ENCODE measurements around the gene PDGFRB. TPM values are rescaled to one million over a fixed set of nuclear protein-coding genes. Genes with fewer than 3 reads are reported as not detected.

PDGFRB gene
- total and polyA plus RNA-seq, 9 of the 15 experiments (the other 6 are each of a cell fraction or from before 2014, with no cell fraction given) = 0.01 to 1.5 (median 0.09) TPM; not detected in 3

GRCh38 chr5:150196514-150196913 lies 40.9 kb upstream of the PDGFRB start (continued):
- TF ChIP-seq ZNF592 (IDR thresholded peaks at IDR 0.05) (no peak), ZNF518B (CRISPR knock-in tag; IDR thresholded peaks at IDR 0.05) (no peak), NFATC3 (IDR thresholded peaks at IDR 0.05) (no peak), SNIP1 (IDR thresholded peaks at IDR 0.05; ENCODE audit: low read depth) (no peak), EP400 (IDR thresholded peaks at IDR 0.05) (no peak), TFE3 (CRISPR knock-in tag; IDR thresholded peaks at IDR 0.05) (no peak), KDM2B (CRISPR knock-in tag; IDR thresholded peaks at IDR 0.05) (no peak), RUNX1 (IDR thresholded peaks at IDR 0.05; ENCODE audit: low read depth) (no peak)
- TF ChIP-seq, protein P1, sequence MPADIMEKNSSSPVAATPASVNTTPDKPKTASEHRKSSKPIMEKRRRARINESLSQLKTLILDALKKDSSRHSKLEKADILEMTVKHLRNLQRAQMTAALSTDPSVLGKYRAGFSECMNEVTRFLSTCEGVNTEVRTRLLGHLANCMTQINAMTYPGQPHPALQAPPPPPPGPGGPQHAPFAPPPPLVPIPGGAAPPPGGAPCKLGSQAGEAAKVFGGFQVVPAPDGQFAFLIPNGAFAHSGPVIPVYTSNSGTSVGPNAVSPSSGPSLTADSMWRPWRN (IDR thresholded peaks at IDR 0.05; ENCODE audit: low read depth) = no peak
- TF ChIP-seq, protein P2, sequence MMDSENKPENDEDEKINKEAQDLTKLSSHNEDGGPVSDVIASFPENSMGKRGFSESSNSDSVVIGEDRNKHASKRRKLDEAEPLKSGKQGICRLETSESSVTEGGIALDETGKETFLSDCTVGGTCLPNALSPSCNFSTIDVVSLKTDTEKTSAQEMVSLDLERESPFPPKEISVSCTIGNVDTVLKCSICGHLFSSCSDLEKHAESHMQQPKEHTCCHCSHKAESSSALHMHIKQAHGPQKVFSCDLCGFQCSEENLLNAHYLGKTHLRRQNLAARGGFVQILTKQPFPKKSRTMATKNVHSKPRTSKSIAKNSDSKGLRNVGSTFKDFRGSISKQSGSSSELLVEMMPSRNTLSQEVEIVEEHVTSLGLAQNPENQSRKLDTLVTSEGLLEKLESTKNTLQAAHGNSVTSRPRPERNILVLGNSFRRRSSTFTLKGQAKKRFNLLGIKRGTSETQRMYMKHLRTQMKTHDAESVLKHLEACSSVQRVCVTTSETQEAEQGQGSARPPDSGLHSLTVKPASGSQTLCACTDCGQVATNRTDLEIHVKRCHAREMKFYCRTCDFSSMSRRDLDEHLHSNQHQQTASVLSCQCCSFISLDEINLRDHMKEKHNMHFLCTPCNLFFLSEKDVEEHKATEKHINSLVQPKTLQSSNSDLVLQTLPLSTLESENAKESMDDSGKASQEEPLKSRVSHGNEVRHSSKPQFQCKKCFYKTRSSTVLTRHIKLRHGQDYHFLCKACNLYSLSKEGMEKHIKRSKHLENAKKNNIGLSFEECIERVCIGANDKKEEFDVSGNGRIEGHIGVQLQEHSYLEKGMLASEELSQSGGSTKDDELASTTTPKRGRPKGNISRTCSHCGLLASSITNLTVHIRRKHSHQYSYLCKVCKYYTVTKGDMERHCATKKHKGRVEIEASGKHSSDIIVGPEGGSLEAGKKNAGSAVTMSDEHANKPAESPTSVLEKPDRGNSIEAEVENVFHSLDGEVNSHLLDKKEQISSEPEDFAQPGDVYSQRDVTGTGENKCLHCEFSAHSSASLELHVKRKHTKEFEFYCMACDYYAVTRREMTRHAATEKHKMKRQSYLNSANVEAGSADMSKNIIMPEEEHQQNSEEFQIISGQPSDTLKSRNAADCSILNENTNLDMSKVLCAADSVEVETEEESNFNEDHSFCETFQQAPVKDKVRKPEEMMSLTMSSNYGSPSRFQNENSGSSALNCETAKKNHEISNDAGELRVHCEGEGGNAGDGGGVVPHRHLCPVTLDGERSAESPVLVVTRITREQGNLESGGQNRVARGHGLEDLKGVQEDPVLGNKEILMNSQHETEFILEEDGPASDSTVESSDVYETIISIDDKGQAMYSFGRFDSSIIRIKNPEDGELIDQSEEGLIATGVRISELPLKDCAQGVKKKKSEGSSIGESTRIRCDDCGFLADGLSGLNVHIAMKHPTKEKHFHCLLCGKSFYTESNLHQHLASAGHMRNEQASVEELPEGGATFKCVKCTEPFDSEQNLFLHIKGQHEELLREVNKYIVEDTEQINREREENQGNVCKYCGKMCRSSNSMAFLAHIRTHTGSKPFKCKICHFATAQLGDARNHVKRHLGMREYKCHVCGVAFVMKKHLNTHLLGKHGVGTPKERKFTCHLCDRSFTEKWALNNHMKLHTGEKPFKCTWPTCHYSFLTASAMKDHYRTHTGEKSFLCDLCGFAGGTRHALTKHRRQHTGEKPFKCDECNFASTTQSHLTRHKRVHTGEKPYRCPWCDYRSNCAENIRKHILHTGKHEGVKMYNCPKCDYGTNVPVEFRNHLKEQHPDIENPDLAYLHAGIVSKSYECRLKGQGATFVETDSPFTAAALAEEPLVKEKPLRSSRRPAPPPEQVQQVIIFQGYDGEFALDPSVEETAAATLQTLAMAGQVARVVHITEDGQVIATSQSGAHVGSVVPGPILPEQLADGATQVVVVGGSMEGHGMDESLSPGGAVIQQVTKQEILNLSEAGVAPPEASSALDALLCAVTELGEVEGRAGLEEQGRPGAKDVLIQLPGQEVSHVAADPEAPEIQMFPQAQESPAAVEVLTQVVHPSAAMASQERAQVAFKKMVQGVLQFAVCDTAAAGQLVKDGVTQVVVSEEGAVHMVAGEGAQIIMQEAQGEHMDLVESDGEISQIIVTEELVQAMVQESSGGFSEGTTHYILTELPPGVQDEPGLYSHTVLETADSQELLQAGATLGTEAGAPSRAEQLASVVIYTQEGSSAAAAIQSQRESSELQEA (IDR thresholded peaks at IDR 0.05; ENCODE audit: low read depth) = no peak
